ENCODE results near the gene VIT. TPM values are rescaled to one million over a fixed set of nuclear protein-coding genes. Genes with fewer than 3 reads are reported as not detected.

VIT gene
- total RNA-seq = under 1 TPM in 1 of 5 donors, not detected in 4; 0.14 TPM
- total RNA-seq (2013) = 0.28 TPM
- total RNA-seq = 0 to 0.22 (median 0) reads per million in 29 experiments

GRCh38 chr2:36696533-36696932, at the start of gene VIT:
Gene VIT (plus strand): TSS chr2:36696707. CDS start chr2:36716371, 19,664 bp downstream.
- Mint-ChIP-seq H3K4me3 (no peak within 1 kb of the TSS), H3K4me1 (no peaks in the 10 kb centered on the region), H3K36me3 (no peaks in the 10 kb centered on the region), H3K9me3 (no peaks in the 10 kb centered on the region), H3K27ac (no peak within 1 kb of the TSS), H3K27me3 (no peaks in the 10 kb centered on the region)
- ATAC-seq (replicated peaks in 1 of 4) (no peak), DNase-seq (no peak)
- no peaks in the 10 kb centered on the region for H3K9me3 ChIP-seq
- ChIA-PET CTCF (interaction anchor here in 1 of 2 donors (0.7 kb wide), 1 partner anchor 9 kb away, joined by 3 read pairs; no protein-coding TSS in a partner anchor), POLR2A (interaction anchor here in 1 of 2 donors (0.6 kb wide), 1 partner anchor 95 kb away, joined by 3 read pairs; no protein-coding TSS in a partner anchor)
- no peaks in the 10 kb centered on the region for H3K27me3 ChIP-seq (replicated peaks in 1 of 2; ENCODE audit: control insufficient read depth in 2 of 2, extremely low read depth in 1 of 2, insufficient read depth in 2 of 2, low read length in 1 of 2)
- H3K36me3 ChIP-seq (ENCODE audit: control insufficient read depth in 2 of 2, extremely low read depth in 1 of 2, insufficient read depth in 1 of 2, low read length in 1 of 2) = no peaks in the 10 kb centered on the region
- WGBS (ENCODE audit: insufficient coverage) = 61% methylated on average over 2 of the region's 2 CpGs
- no peak within 1 kb of the TSS for H3K4me3 ChIP-seq (ENCODE audit: control insufficient read depth in 1 of 2, extremely low read depth in 1 of 2, low read length in 1 of 2)
- no peaks in the 10 kb centered on the region for H3K4me1 ChIP-seq (ENCODE audit: control insufficient read depth in 1 of 2, extremely low read depth in 1 of 2, insufficient read depth in 2 of 2, low read length in 2 of 2)
- no peak within 1 kb of the TSS for H3K27ac ChIP-seq (ENCODE audit: low read length)

GRCh38 chr2:36650031-36650829, 46.3 kb upstream of the VIT start:
- peaks cover 0 to 6% of the 10 kb centered on the region in 2 experiments for H3K27me3 ChIP-seq (replicated peaks in 1 of 2; ENCODE audit: control insufficient read depth in 2 of 2, extremely low read depth in 1 of 2, insufficient read depth in 2 of 2, low read length in 1 of 2)
- Mint-ChIP-seq H3K4me1 (no peaks in the 10 kb centered on the region), H3K27me3 (no peaks in the 10 kb centered on the region), H3K36me3 (no peaks in the 10 kb centered on the region), H3K27ac (no peak overlapping the region), H3K9me3 (peaks cover 0 to 5% (median 5%) of the 10 kb centered on the region in 3 donors), H3K4me3 (no peak overlapping the region)
- POLR2A ChIA-PET = no interaction called here
- no peaks in the 10 kb centered on the region for H3K4me1 ChIP-seq (ENCODE audit: control insufficient read depth in 1 of 2, extremely low read depth in 1 of 2, insufficient read depth in 2 of 2, low read length in 2 of 2)
- DNase-seq (no peak), ATAC-seq (replicated peaks in 1 of 4) (no peak)
- H3K4me3 ChIP-seq (ENCODE audit: control insufficient read depth in 1 of 2, extremely low read depth in 1 of 2, low read length in 1 of 2) = no peak overlapping the region
- no peaks in the 10 kb centered on the region for H3K9me3 ChIP-seq
- no peak overlapping the region for H3K27ac ChIP-seq (ENCODE audit: low read length)
- CTCF ChIA-PET = no interaction called here
- no peaks in the 10 kb centered on the region for H3K36me3 ChIP-seq (ENCODE audit: control insufficient read depth in 2 of 2, extremely low read depth in 1 of 2, insufficient read depth in 1 of 2, low read length in 1 of 2)
- WGBS (ENCODE audit: insufficient coverage) = 86% methylated on average over 1 of the region's 4 CpGs

GRCh38 chr2:36653155-36653554, 43.4 kb upstream of the VIT start:
- ATAC-seq (replicated peaks in 1 of 4) = no peak
- Histone ChIP-seq H3K36me3 (ENCODE audit: control insufficient read depth in 2 of 2, extremely low read depth in 1 of 2, insufficient read depth in 1 of 2, low read length in 1 of 2) (no peaks in the 10 kb centered on the region), H3K9me3 (no peaks in the 10 kb centered on the region), H3K4me3 (ENCODE audit: control insufficient read depth in 1 of 2, extremely low read depth in 1 of 2, low read length in 1 of 2) (no peak overlapping the region), H3K27ac (ENCODE audit: low read length) (no peak overlapping the region), H3K27me3 (replicated peaks in 1 of 2; ENCODE audit: control insufficient read depth in 2 of 2, extremely low read depth in 1 of 2, insufficient read depth in 2 of 2, low read length in 1 of 2) (peaks cover 0 to 6% of the 10 kb centered on the region in 2 experiments), H3K4me1 (ENCODE audit: control insufficient read depth in 1 of 2, extremely low read depth in 1 of 2, insufficient read depth in 2 of 2, low read length in 2 of 2) (no peaks in the 10 kb centered on the region)
- no peak for DNase-seq
- Mint-ChIP-seq H3K27ac (no peak overlapping the region), H3K27me3 (no peaks in the 10 kb centered on the region), H3K4me1 (no peaks in the 10 kb centered on the region), H3K4me3 (no peak overlapping the region), H3K9me3 (no peaks in the 10 kb centered on the region), H3K36me3 (no peaks in the 10 kb centered on the region)
- 58% methylated on average over 2 of the region's 5 CpGs for WGBS (ENCODE audit: insufficient coverage)
- POLR2A ChIA-PET = no interaction called here
- CTCF ChIA-PET = interaction anchor here in 1 of 2 donors (1.1 kb wide), 1 partner anchor 163 kb away, joined by 3 read pairs; no protein-coding TSS in a partner anchor

- CTCF ChIA-PET = interaction anchor here in 1 of 2 donors (1.1 kb wide), 1 partner anchor 164 kb away, joined by 3 read pairs; no protein-coding TSS in a partner anchor
- Mint-ChIP-seq H3K27ac (no peak overlapping the region), H3K4me3 (no peak overlapping the region), H3K27me3 (no peaks in the 10 kb centered on the region), H3K36me3 (no peaks in the 10 kb centered on the region), H3K4me1 (no peaks in the 10 kb centered on the region), H3K9me3 (no peaks in the 10 kb centered on the region)
- Histone ChIP-seq H3K4me3 (ENCODE audit: control insufficient read depth in 1 of 2, extremely low read depth in 1 of 2, low read length in 1 of 2) (no peak overlapping the region), H3K27ac (ENCODE audit: low read length) (no peak overlapping the region), H3K9me3 (no peaks in the 10 kb centered on the region), H3K4me1 (ENCODE audit: control insufficient read depth in 1 of 2, extremely low read depth in 1 of 2, insufficient read depth in 2 of 2, low read length in 2 of 2) (no peaks in the 10 kb centered on the region), H3K36me3 (ENCODE audit: control insufficient read depth in 2 of 2, extremely low read depth in 1 of 2, insufficient read depth in 1 of 2, low read length in 1 of 2) (no peaks in the 10 kb centered on the region), H3K27me3 (replicated peaks in 1 of 2; ENCODE audit: control insufficient read depth in 2 of 2, extremely low read depth in 1 of 2, insufficient read depth in 2 of 2, low read length in 1 of 2) (peaks cover 0 to 6% of the 10 kb centered on the region in 2 experiments)
- 100% methylated on average over 1 of the region's 2 CpGs for WGBS (ENCODE audit: insufficient coverage)
- POLR2A ChIA-PET = no interaction called here
- ATAC-seq (replicated peaks in 1 of 4) (no peak), DNase-seq (no peak)
Measured at GRCh38 chr2:36653967-36654694, 42.4 kb upstream of the VIT start.

- no peaks in the 10 kb centered on the region for H3K4me1 Mint-ChIP-seq
- Histone ChIP-seq H3K4me3 (ENCODE audit: control insufficient read depth in 1 of 2, extremely low read depth in 1 of 2, low read length in 1 of 2) (no peak overlapping the region), H3K27ac (ENCODE audit: low read length) (no peak overlapping the region), H3K36me3 (ENCODE audit: control insufficient read depth in 2 of 2, extremely low read depth in 1 of 2, insufficient read depth in 1 of 2, low read length in 1 of 2) (no peaks in the 10 kb centered on the region), H3K9me3 (no peaks in the 10 kb centered on the region), H3K27me3 (replicated peaks in 1 of 2; ENCODE audit: control insufficient read depth in 2 of 2, extremely low read depth in 1 of 2, insufficient read depth in 2 of 2, low read length in 1 of 2) (no peaks in the 10 kb centered on the region), H3K4me1 (ENCODE audit: control insufficient read depth in 1 of 2, extremely low read depth in 1 of 2, insufficient read depth in 2 of 2, low read length in 2 of 2) (no peaks in the 10 kb centered on the region)
- no peaks in the 10 kb centered on the region for H3K27me3 Mint-ChIP-seq
- POLR2A ChIA-PET = interaction anchor here in 1 of 2 donors (0.6 kb wide), 1 partner anchor 46 kb away, joined by 3 read pairs; no protein-coding TSS in a partner anchor
- WGBS (ENCODE audit: insufficient coverage) = no CpG with 5 or more reads among the region's 4 CpGs
- ATAC-seq (replicated peaks in 1 of 4) = no peak
- no peak overlapping the region for H3K27ac Mint-ChIP-seq
- H3K9me3 Mint-ChIP-seq = no peaks in the 10 kb centered on the region
- no peaks in the 10 kb centered on the region for H3K36me3 Mint-ChIP-seq
- no peak for DNase-seq
- CTCF ChIA-PET = no interaction called here
- H3K4me3 Mint-ChIP-seq = no peak overlapping the region
Measured at GRCh38 chr2:36655453-36655852, 41.1 kb upstream of the VIT start.

- no peak overlapping the region for H3K27ac ChIP-seq (ENCODE audit: low read length)
- Mint-ChIP-seq H3K27ac (no peak overlapping the region), H3K4me1 (no peaks in the 10 kb centered on the region), H3K36me3 (no peaks in the 10 kb centered on the region), H3K9me3 (no peaks in the 10 kb centered on the region), H3K4me3 (no peak overlapping the region), H3K27me3 (no peaks in the 10 kb centered on the region)
- ATAC-seq (replicated peaks in 1 of 4) (no peak), DNase-seq (no peak)
- WGBS (ENCODE audit: insufficient coverage) = no CpG with 5 or more reads among the region's 1 CpG
- H3K4me3 ChIP-seq (ENCODE audit: control insufficient read depth in 1 of 2, extremely low read depth in 1 of 2, low read length in 1 of 2) = no peak overlapping the region
- no peaks in the 10 kb centered on the region for H3K4me1 ChIP-seq (ENCODE audit: control insufficient read depth in 1 of 2, extremely low read depth in 1 of 2, insufficient read depth in 2 of 2, low read length in 2 of 2)
- CTCF ChIA-PET = no interaction called here
- POLR2A ChIA-PET = no interaction called here
- H3K9me3 ChIP-seq = no peaks in the 10 kb centered on the region
- H3K36me3 ChIP-seq (ENCODE audit: control insufficient read depth in 2 of 2, extremely low read depth in 1 of 2, insufficient read depth in 1 of 2, low read length in 1 of 2) = no peaks in the 10 kb centered on the region
- H3K27me3 ChIP-seq (replicated peaks in 1 of 2; ENCODE audit: control insufficient read depth in 2 of 2, extremely low read depth in 1 of 2, insufficient read depth in 2 of 2, low read length in 1 of 2) = no peaks in the 10 kb centered on the region
Measured at GRCh38 chr2:36657703-36658102, 38.8 kb upstream of the VIT start.
